ENCODE measurements around the gene LRRC26.

Gene LRRC26

DNA sequence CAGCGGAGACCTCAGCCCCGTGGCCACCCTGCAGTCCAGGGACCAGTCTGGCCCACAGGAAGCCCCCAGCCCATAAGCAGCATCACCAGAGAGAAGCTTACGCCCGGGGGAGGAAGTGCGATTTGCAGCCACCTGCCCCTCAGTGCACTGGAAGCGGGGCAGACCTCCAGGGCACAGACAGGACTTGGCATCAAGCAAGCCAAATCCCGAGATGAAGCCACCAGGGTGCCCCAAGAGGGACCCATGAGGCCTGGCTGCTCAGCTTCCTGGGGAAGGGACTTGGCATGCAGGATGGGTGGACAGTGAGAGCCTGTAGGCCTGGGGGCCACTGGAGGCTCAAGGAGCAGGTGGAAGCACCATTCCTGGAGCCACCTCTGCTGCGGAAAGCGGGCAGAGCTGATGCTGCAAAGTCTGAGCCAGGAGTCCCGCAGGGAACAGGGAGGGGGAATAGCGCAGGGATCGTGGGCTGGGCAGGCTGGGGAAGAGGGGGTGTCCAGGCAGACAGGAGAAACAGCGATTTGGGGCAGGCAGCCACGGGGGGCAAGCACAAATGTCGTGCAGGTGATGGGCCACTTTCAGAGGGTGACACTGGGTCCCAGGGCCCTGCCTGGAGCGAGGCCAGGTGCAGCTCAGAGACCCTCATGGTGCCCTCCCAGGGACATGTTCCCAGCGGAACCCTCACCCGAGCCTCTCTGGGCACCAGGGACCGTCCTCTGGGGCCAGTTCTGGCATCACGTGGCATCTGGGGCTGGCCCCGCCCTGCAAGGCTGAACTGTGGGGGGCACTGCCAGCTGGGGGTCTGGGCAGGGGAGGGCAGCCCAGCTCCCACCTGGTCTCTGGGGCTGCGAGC is 3.2 kb downstream of the LRRC26 start:
- no peak for DNase-seq

DNA sequence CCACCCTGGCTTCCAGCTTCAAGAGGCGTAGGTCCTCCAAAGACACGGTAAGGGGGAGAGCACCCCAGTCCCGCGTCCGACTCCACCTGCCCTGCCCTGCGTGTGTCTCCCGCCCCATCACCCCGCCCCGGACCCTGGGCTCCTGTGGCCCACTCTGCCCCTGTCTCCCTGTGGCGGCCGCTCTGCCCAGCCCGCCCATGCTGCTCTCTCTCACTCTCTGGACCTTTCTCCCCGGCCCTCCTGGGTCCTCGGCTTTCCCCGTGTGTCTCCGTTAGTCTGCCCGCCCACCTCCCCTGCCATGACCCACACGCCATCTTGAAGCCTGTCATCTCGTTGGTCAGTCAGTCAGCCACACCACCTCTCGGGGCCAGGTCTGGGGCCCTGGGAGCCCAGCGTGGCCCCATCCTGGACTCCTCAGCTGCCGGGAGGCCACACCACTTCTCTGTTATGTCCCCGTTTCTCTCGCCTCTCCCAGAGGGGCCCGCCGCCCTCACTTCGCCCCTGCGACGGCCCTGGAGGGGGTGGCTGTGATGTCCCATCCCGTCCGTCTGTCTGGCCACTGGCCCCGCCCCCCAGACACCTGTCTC is 4.5 kb downstream of the LRRC26 start:
- no peak for DNase-seq

DNA sequence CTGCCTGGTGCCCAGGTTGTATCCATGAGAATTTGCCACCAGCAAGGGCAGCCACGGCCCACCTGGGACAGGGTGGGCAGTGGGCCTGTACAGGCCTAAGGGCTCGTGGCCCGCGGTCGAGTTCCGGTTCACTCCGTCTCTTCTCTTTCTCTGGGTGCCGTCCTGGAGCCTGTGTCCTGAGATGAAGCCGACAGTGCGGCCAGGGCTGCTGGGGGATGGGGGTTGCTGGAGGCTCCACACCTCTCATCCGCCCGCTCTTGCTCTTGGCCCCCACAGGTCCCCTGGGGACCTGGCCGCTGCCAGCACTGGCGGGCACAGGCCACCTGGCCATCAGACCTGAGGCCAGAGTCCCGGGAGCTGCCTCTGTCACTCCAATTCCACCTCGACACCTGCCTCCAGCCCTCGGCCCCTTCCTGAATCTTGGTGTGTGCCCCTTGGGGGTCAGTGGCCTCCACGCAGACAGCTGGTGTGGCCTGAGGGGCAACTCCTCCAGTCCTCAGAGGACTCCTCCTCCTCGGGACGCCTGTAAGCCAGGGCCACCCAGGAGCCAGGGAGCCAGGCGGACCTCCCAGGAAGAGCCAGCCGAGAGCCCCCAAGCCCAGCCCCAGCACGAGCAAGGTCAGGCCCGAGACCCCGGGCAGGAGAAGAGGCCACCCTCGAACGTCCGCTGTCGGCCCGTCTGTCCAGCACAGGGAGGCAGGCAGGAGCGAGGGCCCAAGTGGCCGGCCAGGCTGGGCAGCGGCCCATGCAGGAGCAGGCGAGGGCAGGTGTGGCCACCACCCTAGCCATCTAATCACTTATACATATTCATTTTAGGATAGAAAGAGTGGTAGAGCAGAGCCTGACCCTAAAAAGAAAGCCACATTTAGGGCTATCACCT is 5.2 kb downstream of the LRRC26 start:
- DNase-seq, result no peak

DNA sequence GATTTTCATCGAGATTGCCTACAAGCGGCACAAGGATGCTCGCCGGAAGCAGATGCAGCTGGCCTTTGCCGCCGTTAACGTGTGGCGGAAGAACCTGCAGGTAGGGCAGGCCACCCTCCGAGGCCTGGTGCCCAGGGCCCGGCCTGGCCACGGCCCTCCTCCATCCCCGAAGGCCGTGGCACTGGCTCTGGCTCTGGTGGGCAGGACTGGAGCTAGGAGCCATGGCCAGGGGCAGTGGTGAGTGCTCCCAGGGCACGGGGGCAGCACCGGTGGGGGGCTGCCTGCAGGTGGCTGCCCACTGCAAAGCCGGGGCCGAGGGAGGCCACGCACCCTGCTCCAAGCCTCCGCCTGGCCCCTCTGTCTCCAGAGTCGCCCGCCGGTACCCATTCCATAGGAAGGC is 6.0 kb downstream of the LRRC26 start:
- DNase-seq, result no peak

DNA sequence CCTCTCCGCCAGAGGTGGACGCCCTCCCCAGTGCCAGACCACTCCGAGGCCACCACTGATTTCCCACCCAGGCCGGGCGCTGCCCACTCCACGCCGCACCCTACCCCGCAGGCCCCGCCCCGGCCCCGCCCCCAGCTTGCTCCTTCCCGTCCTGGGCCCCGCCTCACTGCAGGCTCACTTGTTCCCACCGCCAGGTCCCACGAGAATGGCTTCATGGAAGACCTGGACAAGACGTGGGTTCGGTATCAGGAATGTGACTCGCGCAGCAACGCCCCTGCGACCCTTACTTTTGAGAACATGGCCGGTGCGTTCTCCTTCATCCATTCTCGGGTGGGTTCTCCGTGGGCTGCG is 6.5 kb downstream of the LRRC26 start:
- DNase-seq, result no peak

DNA sequence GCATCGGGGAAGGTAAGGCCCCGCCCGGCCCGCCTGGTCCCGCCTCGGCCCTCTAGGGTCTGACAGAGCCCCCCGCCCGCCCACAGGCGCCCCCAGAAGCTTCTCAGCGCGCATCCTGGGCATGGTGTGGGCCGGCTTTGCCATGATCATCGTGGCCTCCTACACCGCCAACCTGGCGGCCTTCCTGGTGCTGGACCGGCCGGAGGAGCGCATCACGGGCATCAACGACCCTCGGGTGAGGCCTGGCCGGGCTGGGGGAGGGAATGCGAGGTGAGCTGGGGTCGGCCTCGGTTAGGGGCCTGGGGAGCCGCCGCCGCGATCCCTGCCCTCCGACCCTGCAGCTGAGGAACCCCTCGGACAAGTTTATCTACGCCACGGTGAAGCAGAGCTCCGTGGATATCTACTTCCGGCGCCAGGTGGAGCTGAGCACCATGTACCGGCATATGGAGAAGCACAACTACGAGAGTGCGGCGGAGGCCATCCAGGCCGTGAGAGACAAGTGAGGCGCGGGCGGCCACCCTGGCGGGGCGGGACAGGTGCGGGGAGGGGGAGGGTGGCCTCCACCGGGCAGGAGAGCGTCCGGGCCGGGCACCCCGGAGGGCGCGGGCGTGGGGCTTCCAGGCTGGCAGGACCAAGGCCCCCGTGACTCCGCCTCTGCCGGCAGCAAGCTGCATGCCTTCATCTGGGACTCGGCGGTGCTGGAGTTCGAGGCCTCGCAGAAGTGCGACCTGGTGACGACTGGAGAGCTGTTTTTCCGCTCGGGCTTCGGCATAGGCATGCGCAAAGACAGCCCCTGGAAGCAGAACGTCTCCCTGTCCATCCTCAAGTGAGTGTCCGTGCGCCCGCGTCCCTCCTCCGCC is 7.1 kb downstream of the LRRC26 start:
- DNase-seq, result no peak

DNA sequence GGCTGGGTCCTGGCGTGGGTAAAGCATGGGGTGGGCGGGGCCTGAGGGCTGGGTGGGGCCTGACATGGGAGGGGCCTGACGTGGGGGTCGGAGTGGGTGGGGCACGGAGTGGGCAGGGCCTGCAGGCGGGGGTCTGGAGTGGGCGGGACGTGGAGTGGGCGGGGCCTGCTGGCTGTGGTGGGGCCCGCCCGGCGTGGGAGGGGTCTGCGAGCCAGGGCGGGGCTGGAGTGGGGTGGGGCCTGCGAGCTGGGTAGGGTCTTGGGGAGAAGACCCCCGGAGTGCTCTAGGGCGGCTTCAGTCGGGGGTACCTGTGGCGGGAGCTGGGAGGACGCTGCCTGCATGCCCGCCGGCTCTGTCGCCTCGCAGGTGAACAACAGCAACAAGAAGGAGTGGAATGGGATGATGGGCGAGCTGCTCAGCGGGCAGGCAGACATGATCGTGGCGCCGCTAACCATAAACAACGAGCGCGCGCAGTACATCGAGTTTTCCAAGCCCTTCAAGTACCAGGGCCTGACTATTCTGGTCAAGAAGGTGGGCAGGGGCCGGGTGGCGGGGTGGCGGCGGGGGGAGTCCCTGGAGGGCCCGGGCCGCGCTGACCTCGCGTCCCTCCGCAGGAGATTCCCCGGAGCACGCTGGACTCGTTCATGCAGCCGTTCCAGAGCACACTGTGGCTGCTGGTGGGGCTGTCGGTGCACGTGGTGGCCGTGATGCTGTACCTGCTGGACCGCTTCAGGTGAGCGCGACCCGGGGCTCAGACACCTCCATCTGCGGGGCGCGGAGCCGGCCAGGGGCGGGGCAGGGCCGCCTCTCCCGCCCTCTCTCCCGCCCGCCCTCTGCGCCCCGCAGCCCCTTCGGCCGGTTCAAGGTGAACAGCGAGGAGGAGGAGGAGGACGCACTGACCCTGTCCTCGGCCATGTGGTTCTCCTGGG is 8.0 kb downstream of the LRRC26 start:
- DNase-seq, result no peak

DNA sequence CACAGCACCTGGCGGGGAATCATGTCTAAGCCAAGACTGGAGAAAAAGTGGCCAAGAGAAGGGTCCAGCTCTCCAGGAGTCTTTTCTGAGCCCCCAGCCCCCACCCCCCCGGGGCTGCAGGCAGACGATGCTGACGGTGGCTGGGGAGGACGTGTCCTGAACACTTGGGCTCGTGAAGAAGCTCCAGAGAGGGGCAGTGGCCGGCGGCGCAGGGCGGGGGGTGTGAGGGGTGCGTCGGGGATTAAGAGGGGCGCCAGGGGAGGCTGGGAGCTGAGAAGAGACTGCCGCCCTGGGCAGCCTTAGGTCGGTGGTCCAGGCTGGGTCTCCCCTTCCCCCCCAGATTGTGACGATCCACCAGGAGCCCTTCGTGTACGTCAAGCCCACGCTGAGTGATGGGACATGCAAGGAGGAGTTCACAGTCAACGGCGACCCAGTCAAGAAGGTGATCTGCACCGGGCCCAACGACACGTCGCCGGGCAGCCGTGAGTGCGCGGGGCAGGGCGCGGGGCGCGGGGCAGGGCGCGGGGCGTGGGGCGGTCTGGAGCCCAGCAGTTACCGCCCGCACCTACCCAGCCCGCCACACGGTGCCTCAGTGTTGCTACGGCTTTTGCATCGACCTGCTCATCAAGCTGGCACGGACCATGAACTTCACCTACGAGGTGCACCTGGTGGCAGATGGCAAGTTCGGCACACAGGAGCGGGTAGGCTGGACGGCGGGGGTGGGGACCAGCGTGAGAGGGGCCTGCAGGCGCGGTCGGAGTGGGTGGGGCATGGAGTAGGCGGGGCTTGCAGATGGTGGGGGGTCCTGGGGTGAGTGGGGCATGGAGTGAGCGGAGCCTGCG is 8.9 kb downstream of the LRRC26 start:
- no peak for DNase-seq

DNA sequence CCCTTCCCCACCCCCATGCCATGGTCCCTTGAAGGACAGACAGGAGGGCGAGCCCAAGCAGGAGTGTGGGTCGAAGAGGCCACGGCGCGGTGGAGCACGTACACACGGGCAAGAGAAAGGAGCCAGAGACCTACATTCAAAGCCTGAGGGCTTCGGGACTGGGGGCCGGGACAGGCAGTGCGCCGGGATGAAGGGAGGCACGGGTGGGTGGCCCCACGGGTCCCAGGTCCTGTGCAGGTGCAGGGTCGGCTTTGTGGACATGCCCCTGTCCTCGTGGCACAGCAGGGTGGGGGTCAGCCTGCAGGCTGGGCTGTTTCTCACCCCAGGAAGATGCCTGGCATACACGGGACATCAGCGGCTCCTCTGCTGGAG is 9.8 kb downstream of the LRRC26 start:
- DNase-seq, result no peak

DNA sequence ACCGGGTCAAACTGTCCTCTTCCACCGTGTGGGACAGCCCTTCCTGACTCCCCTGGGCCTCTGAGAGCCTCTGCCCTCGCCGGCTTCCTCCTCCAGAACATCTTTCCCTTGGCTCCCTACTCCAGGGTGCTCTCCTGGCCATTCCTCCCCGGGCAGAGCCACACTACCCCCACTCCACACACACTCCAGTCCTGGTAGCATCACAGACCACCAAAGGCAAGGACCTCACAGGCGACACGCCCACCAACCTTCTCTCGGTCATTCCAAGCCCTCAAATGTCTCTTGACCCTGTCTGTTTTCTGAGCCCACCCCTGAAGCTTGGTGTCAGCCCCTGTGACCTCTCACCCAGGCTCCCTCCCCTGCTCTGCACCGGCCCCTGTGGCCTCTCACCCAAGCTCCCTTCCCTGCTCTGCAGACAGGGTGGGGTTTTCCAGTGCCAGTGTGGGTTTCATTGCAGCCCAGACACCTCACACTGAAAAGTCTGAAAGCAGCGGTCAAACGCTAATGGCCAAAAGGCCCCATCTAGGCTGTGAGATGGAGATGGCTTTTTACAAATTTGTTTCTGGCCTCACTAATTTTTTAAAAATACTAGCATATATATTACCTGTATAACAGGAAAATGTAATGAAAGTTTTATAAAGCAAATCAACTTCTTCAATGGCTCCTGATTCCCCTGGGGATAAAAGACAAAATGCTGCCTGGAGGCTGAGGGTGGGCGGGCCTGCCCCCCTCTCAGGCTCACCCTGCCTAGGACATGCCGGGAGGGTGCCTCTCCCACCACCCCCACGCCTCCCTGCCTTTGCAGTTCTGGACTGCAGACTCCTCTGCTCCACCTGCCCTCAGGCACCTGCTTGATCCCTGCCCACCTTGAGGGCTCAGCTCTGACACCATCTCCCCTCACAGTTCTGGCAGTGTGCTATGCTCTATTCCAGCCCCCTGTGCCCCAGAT is 10.5 kb downstream of the LRRC26 start:
- no peak for DNase-seq

DNA sequence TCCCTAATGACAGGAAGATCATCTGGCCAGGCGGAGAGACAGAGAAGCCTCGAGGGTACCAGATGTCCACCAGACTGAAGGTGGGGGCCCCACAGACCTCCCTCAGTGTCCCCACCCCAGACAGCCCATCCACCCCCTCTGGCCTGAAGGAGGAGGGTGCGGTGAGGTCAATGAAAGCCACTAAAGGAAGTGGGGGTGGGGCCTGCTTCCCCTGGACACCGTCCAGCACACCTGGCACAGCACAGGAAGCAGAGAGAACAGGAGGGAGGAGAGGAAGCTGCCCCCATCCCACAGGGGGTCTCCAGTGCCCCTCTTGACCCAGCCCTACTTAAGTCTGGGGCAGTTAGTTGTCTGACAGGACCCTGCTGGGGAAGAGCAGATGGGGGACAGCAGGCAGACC is 11.2 kb downstream of the LRRC26 start:
- no peak for DNase-seq

DNA sequence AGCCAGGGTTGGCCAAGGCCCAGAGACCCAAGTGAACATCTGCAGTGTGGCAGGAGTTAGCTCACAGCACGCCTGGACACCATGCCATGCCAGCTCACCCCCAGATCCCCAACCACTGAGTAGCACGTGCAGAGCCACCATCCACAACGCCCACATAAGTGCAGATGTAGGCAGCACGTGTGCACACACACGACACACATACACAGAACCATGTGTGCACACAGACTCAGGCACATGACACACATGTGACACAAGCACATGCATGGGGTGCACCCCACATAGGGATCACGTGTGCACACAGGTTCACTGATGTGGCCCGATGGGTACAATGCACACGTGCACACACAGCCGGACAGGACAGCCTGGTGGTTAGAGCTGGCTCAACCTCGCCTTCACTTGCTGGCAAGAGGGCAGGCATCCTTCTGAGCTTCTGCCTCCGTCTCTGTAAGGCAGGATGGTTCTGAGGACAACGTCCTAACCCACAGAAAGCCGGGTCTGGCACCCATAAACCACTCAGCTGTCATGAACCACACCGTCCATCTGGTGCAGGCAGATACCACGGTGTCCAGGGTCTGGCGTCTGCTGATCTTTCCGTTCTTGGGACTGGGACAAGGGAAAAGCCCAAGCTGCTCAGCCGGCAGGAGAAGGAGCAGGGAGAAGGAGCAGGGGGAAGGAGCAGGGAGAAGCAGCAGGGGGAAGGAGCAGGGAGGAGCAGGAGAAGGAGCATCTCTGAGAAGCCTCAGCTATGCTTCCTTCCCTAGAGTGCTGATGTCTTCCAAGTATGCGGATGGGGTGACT is 12.0 kb downstream of the LRRC26 start:
- no peak for DNase-seq

DNA sequence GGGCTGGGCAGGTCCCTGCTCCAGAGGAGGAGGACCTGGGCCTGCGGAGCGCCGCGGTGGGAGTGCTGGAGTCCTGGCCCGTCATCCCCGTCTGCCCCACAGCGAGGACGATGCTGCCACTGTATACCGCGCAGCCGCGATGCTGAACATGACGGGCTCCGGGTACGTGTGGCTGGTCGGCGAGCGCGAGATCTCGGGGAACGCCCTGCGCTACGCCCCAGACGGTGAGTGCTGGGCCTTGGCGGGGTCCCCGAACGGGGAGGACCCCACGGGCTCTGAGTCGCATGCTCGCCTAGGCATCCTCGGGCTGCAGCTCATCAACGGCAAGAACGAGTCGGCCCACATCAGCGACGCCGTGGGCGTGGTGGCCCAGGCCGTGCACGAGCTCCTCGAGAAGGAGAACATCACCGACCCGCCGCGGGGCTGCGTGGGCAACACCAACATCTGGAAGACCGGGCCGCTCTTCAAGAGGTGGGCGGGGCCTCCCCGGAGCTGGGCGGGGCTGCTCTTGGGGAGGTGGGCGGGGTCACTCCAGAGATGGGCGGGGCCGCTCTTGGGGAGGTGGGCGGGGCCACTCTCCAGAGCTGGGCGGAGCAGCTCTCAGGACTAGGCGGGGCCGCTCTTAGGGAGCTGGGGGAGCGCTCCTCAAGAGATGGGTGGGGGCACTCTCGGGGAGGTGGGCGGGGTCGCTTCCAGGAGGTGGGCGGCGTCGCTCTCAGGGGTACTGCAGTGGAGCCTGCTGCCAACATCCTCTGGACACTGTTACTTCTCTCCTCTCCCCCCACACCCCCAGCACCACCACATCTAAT is 13.1 kb downstream of the LRRC26 start:
- no peak for DNase-seq

DNA sequence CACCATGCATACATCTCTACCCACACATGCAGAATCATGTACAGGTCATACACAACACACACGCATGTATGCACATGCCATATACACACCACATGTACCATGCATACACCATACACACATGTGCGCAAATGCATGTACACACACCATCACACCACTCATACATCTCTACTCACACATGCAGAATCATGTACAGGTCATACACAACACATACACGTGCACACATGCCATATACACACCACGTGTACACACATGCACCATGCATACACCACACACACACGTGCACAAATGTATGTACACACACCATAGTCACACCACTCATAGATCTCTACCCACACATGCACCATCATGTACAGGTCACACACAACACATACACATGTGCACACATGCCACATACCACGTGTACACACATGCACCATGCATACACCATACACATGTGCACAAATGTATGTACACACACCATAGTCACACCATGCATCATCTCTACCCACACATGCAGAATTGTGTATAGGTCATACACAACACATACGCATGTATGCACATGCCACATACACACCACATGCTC is 16.9 kb downstream of the LRRC26 start:
- DNase-seq, result no peak

DNA sequence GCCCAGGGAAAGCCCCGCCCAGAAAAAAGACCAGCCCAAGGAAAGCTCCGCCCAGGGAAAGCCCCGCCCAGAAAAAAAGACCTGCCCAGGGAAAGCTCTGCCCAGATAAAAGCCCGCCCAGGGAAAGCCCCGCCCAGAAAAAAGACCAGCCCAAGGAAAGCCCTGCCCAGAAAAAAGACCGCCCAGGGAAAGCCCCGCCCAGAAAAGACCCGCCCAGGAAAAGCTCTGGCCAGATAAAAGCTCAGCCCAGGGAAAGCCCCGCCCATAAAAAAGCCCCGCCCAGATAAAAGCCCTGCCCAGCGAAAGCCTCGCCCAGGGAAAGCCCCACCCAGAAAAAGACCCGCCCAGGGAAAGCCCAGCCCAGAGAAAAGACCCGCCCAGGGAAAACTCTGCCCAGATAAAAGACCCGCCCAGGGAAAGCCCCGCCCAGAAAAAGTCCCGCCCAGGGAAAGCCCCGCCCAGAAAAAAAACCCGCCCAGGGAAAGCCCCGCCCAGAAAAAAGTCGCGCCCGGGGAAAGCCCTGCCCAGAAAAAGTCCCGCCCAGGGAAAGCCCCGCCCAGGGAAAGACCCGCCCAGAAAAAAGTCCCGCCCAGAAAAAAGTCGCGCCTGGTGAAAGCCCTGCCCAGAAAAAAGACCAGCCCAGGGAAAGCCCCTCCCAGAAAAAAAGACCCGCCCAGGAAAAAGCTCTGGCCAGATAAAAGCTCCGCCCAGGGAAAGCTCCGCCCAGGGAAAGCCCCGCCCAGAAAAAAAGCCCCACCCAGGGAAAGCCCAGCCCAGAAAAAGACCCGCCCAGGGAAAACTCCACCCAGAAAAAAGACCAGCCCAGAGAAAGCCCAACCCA is 19.0 kb downstream of the LRRC26 start:
- no peak for DNase-seq

DNA sequence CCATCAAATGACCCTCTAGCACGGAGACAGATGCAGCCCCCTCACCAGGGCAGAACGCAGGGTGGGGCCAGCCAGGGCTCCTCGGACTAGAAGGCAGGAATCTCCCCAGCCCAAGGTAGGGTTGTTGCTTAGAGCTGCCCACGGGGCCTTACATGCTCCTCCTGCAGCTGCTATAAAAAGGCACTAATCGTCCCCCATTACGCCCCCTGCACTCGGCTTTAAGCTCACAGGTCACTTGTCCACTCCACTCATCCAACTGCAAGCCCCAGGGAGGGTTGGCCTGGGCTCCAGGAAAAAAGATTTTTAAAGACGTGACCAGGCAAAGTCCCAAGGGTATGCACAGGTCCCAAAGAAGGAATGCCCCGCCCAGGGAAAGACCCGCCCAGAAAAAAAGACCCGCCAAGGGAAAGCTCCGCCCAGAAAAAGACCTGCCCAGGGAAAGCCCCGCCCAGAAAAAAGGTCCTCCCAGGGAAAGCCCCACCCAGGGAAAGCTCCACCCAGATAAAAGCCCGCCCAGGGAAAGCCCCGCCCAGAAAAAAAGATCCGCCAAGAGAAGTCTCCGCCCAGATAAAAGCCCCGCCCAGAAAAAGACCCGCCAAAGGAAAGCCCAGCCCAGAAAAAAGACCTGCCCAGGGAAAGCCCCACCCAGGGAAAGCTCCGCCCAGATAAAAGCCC is 19.8 kb downstream of the LRRC26 start:
- no peak for DNase-seq

Data from femur (tissue), 1 donor.